ENCODE data around the gene MICA. TPM values are rescaled to one million over a fixed set of nuclear protein-coding genes. Genes with fewer than 3 reads are reported as not detected.
A peak's percentile ranks its signal among the peaks of the same experiment; 100 is the strongest.

MICA gene
- total RNA-seq, 1 donor from 2014 or later = 0.31 TPM

DNA sequence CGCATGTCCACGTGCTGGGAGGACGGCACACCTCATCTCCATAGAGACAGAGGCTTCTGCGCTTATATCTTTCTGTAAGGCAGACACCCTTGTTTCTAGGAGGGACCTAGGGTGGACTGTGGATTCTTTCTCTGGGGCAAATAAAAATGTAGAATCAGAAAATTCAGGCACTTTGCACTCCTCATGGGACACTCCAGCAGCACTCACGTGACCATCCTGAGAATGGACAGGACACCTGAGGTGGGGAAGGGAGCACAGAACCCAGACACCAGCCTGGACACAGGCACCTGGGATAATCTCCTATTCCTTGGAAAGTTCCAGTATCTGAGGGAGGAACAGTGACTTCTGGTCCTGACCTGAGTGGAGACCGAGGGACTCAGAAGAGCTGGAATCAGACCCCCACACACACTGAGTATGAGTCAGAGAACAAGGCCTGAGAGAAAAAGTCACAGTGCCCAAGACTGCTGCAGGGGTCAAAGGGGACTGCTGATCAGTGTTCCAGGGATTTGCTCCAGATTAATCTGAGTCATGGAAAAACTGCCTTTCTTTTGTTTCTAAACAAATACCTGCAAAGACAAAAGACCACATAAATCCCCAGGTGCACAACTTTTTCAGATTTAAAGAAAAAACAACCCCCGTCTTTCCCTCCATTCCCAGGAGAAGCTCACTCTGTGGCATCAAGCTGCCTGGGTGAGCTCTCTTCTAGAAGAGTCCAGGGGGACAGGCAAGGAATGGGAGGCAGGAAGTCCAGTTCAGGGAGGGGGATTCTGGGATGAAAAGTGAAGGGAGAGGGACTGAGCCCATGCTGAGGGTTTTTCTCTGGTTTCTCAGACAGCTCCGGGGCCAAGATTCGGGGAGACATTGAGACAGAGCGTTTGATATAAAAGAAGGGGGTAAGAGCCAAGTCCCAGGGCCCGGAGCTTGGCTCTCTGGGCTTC, 58.9 kb downstream of the MICA start:
- no peak for DNase-seq

DNA sequence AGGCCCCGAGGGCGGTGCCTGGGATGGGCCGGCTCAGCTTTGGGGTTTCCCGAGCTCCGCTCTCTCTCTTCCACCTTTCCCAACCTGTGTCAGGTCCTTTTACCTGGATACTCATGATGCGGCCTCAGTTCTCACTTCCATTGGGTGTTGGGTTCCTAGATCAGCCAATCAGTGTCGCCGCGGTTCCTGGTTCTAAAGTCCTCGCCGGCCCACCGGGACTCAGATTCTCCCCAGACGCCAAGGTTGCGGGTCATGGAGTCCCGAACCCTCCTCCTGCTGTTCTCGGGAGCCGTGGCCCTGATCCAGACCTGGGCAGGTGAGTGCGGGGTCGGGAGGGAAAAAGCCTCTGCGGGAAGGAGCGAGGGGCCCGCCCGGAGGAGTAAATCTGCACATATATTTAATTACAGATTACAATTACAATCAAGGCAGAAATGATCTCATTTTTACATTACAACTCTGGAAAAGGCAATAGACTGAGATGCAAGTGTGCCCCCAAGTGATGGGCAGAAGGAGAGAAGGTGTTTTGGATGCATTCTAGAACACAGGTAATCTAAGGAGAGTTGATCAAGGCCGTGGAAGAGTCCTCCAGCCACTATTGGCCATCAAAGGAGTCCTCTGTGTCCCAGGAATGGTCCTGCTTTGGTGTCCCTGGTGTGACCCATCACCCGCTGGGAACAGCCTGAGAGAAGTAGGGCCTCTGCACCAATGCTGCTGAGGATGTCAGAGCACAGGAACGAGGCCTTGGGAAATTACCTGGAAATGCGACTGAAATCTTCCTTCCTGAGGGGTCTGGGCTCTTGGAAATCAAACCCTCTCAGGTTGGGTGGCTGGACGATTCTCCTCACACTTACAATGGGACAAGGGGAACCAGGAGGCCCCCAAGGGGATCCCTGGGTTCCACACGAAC, 59.8 kb downstream of the MICA start:
- peak; percentile 77 for DNase-seq

DNA sequence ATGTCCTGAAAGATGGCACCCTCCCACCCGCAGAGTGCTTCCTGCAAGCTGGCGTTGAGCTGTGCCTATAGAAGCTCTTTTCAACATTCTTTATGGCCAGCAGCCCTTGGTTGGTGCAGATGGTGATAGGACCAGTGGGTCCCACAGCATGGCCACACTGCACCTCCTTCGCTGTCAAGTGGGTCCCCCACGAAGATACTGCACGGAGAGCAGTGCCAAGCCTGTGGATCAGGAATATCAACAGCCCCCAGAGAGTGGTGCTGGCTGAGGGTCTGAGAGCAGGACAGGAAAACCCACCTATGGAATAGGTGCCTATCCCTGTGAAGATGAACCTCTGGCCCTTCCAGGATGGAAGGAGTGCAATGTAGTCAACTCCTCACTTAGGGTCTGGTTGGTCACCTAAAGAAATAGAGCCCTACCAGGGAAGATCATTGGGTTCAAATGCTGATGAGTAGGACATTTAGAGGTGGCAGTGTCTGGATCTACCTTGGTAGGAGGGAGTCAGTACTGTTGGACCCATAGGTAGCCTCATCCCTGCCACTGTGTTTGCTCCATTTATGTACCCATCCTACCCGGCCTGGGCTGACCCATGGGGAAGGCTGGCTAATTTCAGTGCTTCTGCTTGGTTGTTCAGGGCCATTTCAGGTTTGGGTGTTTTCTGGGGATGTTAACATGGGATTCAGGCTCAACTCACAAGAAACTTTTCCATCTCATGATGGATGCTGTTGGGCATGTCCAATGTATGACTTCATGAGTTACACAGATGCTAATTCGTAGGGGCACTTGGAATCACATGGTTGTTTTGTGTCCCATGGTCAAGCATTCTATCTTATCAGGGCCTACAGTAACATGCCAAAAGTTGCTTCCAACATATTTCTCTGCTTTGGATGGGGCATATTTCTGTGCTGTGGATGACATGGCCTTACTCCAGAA, 61.1 kb downstream of the MICA start:
- no peak for DNase-seq

Small RNAs within 50 kb of the gene (small RNA-seq; reads per million reads assigned to genes)
- gene HLA-S = not detected
- gene MIR6891 = not detected
- not detected for gene RF00019
- not detected for gene RNU6-283P

Other genes with a start within 250 kb of the MICA start
- 7.6 TPM for gene CCHCR1, start 245.8 kb upstream of the MICA start, total RNA-seq
- gene TCF19, start 245.0 kb upstream of the MICA start, total RNA-seq = 3.4 TPM
- gene POU5F1, start 232.9 kb upstream of the MICA start, total RNA-seq = not detected
- gene HLA-C, start 131.5 kb upstream of the MICA start, total RNA-seq = 28.1 TPM
- 34.3 TPM for gene HLA-B, start 46.4 kb upstream of the MICA start, total RNA-seq
- gene MICB, start 94.5 kb downstream of the MICA start, total RNA-seq = 0.47 TPM
- not detected for gene MCCD1, start 125.4 kb downstream of the MICA start, total RNA-seq
- gene DDX39B, start 138.4 kb downstream of the MICA start, total RNA-seq = 288 TPM
- 54.0 TPM for gene ATP6V1G2, start 143.0 kb downstream of the MICA start, total RNA-seq
- 21.7 TPM for gene NFKBIL1, start 144.0 kb downstream of the MICA start, total RNA-seq
- gene LTA, start 168.7 kb downstream of the MICA start, total RNA-seq = not detected
- not detected for gene TNF, start 172.0 kb downstream of the MICA start, total RNA-seq
- gene LTB, start 178.8 kb downstream of the MICA start, total RNA-seq = 0.31 TPM
- 0.94 TPM for gene LST1, start 182.7 kb downstream of the MICA start, total RNA-seq
- gene NCR3, start 189.4 kb downstream of the MICA start, total RNA-seq = not detected
- gene AIF1, start 211.6 kb downstream of the MICA start, total RNA-seq = 4.1 TPM
- 31.7 TPM for gene PRRC2A, start 217.1 kb downstream of the MICA start, total RNA-seq
- gene BAG6, start 249.1 kb downstream of the MICA start, total RNA-seq = 118 TPM

All from occipital lobe (tissue), 3 donors.